HG03442 (cell line): ENCODE measurements around the gene ERGIC1.
A peak's percentile ranks its signal among the peaks of the same experiment; 100 is the strongest.
"Not testable (repeated sequence)": the region's sequence is repeated elsewhere in the genome, so short reads cannot be mapped to it uniquely, and the experiment has no call there.

ENCODE experiments used
- ATAC-seq: cut with Tn5 transposase; IDR thresholded peaks from one replicate; pipeline ENCODE4 v1.9.1; 2021; ENCODE audit warnings: mild to moderate bottlenecking, moderate library complexity; ENCODE audit not compliant: unreplicated experiment

ERGIC1 gene

DNA sequence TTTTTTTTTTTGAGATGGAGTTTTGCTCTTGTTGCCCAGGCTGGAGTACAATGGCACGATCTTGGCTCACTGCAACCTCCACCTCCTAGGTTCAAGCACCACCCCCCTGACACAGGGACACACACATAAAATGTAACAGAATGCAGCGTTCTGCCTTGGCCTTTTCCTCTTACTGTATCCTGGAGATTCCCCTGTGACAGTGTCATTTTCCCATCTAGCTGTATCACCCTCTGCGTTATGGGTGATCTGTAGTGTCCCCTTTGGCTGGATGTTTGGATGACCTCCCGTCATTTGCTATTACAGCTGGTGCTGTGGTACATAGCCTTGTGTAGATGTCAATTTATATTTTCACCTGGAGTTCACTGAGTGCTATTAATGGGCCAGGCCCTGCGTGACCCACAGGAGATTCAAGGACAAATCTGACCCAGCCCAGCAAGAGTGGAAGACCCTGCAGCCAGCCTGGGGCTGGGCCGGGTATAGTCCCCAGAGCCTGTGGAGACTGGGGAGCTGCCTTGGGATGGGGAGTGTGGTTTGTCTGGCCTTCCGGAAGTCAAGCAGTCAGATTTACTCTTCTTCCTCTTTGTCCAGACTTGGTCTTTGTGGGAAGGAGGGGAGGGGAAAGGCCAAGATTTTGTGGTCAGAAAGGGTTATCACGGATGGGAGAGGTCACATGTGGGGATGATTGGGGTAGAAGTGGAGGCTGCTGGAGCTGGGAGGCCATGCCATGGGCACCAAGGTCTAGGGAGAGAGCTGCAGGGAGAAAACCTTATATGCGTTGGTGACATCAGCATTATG lies 43.6 kb downstream of the ERGIC1 start:
- ATAC-seq: no peak

DNA sequence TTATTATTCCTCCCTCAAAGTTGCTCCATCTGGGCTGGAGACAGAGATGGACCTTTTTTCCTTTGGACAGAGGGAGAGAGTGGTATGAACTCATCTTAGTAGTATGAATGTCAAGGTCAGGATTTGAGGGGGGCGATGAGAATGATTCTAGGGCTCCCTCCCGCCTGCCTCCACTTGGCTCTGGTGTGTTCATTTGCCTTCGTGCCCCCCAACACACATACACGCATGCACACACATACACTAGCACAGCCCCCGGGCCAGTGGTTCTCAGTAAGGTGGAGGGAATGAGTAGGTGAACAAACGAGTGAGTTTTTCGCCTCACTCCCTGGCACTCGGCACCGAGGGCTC lies 44.5 kb downstream of the ERGIC1 start:
- ATAC-seq: no peak

GRCh38 chr5:172878933-172879752 lies 45.1 kb downstream of the ERGIC1 start:
- no peak for ATAC-seq

GRCh38 chr5:172881691-172882370 lies 47.8 kb downstream of the ERGIC1 start:
- ATAC-seq: peak; percentile 87

GRCh38 chr5:172883066-172883465 lies 49.0 kb downstream of the ERGIC1 start:
- ATAC-seq: no peak

DNA sequence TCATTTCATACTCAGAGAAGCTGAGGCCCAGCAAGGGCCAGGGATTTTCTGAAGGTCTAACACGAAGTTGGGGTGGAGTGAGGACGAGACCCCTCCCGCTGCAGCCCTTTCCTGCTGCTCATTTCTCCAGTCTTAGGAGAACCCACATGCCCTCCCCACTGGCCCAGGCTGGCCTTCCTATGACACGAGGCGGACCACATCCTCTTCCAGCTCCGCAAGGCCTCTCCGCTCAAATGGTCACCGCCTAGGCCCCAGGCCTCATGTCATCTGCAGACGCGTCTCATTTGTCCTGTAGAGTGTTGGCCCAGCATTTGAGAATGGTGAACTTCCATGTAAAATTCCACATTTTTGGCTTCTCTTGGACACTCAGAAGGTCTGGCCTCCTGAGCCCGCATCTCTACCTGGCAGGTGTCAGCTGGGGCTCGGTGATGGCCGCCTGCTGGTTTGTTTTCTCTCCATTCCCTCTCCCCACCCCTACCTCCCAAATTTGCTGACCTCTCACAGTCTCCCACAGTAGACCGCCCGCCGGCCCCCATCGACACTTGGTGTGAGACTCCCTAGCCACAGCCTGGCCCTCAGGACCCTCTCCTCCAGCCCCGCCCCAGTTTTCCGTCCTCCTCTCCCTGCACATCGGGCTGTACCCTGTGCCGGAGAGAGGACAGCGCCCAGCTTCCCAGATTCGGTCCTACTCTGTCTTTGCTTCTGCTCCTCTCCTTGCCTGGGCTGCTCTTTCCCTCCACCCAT lies 51.7 kb downstream of the ERGIC1 start:
- ATAC-seq: no peak

- no peak for ATAC-seq
Observed at GRCh38 chr5:172886476-172886875, 52.4 kb downstream of the ERGIC1 start.

DNA sequence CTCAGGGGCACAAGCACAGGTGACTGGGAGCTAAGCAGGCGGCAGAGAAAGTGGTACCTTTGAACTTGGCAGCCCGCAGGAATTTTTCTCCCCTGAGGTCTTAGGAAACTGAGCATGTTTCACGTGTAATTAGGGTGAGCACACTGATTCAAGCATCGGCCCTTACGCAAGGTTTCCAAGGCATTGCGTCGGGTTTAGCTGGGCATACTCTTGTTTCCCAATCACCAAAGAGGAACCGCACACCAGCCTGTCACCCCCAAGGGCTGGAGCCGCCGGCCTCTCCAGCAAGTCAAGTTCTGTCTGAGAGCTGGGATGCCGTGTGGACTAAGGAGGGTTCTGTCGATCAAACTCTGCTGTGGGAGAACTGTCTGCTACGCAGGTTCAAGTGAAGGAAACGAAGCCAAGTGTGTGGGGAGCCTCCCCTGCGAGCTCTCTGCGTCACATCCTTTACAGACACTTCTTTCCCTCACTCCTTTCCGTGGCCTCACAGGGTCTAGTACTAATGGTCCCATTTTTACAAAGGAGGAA lies 53.0 kb downstream of the ERGIC1 start:
- no peak for ATAC-seq

GRCh38 chr5:172887692-172888091 lies 53.6 kb downstream of the ERGIC1 start:
- ATAC-seq: no peak

GRCh38 chr5:172890659-172891058 lies 56.6 kb downstream of the ERGIC1 start:
- ATAC-seq: no peak

DNA sequence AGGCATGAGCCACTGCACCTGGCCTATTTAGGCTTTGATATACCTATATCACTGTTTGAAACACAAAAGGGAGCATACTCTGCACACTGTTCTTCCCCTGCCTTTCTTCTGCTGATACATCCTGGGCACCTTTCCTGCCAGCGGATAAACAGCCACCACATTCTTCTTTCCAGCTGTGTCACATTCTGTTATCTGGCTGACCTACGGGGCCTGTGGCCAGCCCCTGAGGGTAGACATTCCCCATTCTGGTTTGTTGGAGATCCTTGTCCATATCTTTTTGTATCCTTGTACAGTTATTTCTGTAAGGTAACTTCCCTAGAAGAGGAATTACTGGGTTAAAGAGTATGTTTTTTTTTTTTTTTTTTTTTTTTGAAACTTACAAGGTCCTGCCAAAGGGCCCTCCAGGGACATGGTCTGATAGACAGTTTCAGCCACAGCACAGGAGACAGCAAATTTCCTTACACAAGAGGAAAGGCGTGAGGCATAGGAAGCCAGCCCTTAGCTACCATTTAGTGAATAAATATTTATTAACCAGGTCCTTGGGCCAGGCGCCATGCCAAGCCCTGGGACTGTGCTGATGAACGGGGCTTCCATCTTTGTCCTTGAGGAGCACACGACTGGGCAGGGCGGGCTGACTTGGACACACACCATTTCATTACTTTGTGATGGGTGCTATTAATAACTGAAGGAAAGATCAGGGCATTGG lies 57.8 kb downstream of the ERGIC1 start:
- ATAC-seq: no peak

DNA sequence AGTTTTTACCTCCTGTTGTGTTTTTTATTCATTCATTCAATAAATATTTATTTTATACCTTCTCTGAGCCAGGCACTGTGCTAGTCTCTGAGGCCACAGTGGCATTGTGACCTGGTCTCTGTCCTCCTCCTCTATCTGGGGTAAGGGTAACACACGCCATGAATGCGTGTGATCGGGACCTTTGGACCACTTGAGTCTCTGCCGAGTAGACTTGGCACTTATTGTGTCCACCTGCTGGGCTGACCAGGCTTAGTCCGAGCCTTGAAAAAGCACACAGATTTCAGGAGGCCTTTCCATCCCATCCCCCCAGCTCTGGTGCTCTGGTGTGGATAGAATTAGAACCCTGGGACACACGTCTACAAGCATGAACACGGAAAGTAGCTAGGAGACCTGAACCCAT lies 58.7 kb downstream of the ERGIC1 start:
- ATAC-seq: no peak

DNA sequence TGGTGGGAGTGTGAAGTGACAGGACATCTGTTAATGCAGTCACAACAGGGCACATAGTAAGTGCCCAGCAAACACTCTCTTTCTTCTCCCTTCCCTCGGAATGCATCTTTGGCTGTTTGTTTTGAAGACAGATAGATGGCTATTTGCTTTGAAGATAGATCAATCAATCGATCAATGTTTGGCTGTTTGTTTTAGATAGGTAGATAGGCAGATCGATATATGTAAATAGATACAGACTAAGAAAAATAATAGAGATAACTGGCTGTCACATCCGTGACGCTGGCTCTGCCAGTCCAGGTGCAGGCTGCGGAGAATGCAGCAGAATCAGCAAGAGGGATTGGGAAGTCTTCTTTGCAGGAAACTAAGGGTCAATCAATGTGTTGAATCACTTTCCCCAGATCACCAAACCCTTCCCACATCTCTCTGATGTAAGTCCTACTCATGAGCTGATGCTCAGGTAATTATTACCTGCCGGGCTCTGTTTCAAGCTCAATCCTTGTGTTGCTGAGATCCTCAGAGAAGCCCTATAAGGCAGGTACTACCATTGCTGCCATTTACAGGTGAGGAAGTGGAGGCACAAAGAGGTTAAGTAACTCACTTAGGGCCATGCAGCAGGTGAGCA lies 60.8 kb downstream of the ERGIC1 start:
- ATAC-seq: no peak

- no peak for ATAC-seq
Observed at GRCh38 chr5:172895549-172895948, 61.5 kb downstream of the ERGIC1 start.

DNA sequence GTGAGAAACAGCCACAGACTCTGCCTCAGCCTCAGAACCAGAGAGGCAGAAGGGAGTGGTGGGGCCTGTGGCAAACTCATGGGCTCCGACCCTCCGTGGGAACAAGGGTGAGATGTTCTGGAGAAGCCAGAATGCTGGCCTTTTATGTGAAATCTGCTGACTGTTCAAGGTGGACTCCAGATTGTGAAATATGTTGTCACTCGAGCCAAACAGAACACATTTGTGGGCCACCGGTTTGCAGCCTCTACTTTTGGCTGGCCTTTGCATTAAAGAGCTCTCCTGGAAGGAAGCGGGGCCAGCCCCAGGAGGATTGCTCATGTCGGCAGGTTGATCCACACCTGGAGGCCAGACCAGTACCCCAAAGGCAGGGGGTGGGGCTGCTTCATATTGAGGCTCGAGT lies 62.4 kb downstream of the ERGIC1 start:
- no peak for ATAC-seq

- not testable (repeated sequence) for ATAC-seq
Observed at GRCh38 chr5:172897067-172897466, 63.0 kb downstream of the ERGIC1 start.

DNA sequence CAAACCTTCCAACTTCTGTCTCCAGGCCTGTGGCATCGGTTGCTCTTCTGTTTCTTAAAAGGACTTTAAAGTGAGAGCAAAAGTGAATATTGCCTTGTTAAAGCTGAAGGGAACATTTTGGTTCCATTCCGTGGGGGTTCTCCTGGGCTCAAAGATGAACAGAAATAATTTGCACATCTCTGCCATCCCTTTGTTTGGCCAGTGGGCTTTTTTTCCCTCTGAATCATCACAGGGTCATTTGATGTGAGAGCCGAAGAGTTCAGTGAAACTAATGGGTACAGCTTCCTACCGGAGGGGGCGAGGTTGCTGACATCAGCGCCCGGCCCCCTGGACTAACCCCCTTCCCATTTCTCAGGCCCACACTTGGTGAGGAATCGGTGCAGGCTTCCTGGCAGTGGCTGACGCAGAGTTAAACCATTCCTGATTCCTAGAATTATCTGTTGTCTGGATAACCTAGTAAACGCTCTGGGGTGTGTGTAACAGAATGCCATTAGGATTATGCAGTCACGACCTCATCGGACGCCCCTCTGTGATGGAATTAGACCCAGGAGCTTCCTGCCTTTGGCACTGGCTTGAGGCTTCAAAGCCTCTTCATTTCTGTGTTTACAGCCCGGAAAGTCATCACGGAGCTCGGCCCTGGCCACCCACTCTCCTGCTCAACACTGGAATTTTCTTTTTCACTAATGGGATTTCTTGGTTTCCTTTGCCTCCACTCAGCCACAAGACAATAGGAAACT lies 63.6 kb downstream of the ERGIC1 start:
- ATAC-seq: no peak

GRCh38 chr5:172898218-172898842 lies 64.3 kb downstream of the ERGIC1 start:
- no peak for ATAC-seq
